ENCODE measurements around the gene TRAPPC14.
"Not testable (repeated sequence)": the region's sequence is repeated elsewhere in the genome, so short reads cannot be mapped to it uniquely, and the experiment has no call there.

The TRAPPC14 gene, protein sequence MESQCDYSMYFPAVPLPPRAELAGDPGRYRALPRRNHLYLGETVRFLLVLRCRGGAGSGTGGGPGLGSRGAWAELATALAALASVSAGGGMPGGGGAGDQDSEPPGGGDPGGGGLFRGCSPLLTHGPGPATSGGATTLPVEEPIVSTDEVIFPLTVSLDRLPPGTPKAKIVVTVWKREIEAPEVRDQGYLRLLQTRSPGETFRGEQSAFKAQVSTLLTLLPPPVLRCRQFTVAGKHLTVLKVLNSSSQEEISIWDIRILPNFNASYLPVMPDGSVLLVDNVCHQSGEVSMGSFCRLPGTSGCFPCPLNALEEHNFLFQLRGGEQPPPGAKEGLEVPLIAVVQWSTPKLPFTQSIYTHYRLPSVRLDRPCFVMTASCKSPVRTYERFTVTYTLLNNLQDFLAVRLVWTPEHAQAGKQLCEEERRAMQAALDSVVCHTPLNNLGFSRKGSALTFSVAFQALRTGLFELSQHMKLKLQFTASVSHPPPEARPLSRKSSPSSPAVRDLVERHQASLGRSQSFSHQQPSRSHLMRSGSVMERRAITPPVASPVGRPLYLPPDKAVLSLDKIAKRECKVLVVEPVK

GRCh38 chr7:100158229-100159098, at the start of gene TRAPPC14:
TRAPPC14 (minus strand) TSS chr7:100158723; CDS start chr7:100158499, 224 bp downstream.
- peak within 1 kb of the TSS; percentile 78 for H3K4me3 ChIP-seq (ENCODE audit: low read depth, low read length)
- TF ChIP-seq, protein P1, sequence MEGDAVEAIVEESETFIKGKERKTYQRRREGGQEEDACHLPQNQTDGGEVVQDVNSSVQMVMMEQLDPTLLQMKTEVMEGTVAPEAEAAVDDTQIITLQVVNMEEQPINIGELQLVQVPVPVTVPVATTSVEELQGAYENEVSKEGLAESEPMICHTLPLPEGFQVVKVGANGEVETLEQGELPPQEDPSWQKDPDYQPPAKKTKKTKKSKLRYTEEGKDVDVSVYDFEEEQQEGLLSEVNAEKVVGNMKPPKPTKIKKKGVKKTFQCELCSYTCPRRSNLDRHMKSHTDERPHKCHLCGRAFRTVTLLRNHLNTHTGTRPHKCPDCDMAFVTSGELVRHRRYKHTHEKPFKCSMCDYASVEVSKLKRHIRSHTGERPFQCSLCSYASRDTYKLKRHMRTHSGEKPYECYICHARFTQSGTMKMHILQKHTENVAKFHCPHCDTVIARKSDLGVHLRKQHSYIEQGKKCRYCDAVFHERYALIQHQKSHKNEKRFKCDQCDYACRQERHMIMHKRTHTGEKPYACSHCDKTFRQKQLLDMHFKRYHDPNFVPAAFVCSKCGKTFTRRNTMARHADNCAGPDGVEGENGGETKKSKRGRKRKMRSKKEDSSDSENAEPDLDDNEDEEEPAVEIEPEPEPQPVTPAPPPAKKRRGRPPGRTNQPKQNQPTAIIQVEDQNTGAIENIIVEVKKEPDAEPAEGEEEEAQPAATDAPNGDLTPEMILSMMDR (IDR thresholded peaks at IDR 0.05; ENCODE audit: insufficient read depth, low read depth, low read length, missing control alignments): no peak
- DNase-seq (ENCODE audit: low read depth): peak; percentile 85

DNA sequence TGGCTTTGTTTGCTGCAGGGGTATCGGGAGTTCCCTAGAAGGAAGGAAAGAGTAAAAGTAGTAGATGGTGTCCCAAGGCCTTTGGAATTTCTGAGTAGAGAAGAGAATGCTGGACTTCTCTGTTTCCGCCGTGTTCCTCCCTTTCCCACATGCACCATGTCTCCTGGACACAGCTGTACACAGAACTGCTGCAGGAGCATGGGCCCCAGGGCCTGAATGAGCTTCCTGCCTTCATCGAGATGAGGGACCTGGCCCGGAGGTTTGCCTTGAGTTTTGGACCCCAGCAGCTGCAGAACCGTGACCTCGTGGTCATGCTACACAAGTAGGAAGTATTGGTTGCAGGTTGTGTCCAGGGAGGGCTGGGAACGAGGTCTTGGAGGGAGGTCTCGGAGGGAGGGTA, 45.9 kb upstream of the TRAPPC14 start:
- DNase-seq (ENCODE audit: low read depth): no peak
- TF ChIP-seq, protein P1 (IDR thresholded peaks at IDR 0.05; ENCODE audit: insufficient read depth, low read depth, low read length, missing control alignments): no peak
- H3K4me3 ChIP-seq (ENCODE audit: low read depth, low read length): no peak overlapping the region

GRCh38 chr7:100200693-100201092, 42.2 kb upstream of the TRAPPC14 start:
- no peak overlapping the region for H3K4me3 ChIP-seq (ENCODE audit: low read depth, low read length)
- TF ChIP-seq, protein P1 (IDR thresholded peaks at IDR 0.05; ENCODE audit: insufficient read depth, low read depth, low read length, missing control alignments): no peak
- no peak for DNase-seq (ENCODE audit: low read depth)

DNA sequence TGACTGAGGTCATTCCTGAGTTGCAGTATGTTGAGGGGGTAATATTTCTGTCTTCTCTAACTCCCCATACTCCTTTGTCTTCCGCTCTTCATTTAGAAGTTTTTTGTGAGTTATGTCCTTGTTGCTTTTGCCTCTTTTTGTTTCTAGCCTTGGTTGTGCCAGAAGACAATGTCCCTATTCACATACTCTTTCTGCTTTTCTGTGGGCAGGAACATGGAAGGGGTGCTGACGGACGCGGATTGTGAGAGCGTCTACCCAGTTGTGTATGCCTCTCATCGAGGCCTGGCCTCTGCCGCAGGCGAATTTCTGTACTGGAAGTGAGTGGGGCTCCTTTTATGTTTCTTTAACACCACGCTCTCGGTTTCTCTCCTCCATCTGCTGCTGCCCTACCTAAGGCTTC, 39.7 kb upstream of the TRAPPC14 start:
- H3K4me3 ChIP-seq (ENCODE audit: low read depth, low read length): no peak overlapping the region
- no peak for DNase-seq (ENCODE audit: low read depth)
- TF ChIP-seq, protein P1 (IDR thresholded peaks at IDR 0.05; ENCODE audit: insufficient read depth, low read depth, low read length, missing control alignments): no peak

- DNase-seq (ENCODE audit: low read depth): peak; percentile 66
- H3K4me3 ChIP-seq (ENCODE audit: low read depth, low read length): not testable (repeated sequence)
Measured at GRCh38 chr7:100195901-100196322, 37.4 kb upstream of the TRAPPC14 start.

DNA sequence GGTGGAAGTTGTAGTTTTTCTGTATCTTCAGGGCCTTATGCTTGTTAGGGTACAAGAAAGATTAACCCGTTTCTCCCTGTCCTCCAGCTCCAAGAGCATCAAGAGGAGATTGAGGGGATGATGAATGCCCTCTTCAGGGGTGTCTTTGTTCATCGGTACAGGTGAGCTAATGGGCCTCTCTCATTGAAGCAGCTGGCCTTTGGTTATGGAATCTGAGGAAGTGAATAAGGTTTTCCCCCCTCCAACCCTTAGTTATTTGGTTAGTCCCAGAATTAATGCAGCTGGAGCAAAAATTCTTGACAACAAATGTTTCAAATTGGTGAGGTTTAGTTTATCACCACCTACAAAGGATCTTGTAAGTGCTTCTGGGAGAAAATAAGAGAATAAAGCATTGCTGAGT, 36.7 kb upstream of the TRAPPC14 start:
- H3K4me3 ChIP-seq (ENCODE audit: low read depth, low read length): no peak overlapping the region
- DNase-seq (ENCODE audit: low read depth): no peak
- TF ChIP-seq, protein P1 (IDR thresholded peaks at IDR 0.05; ENCODE audit: insufficient read depth, low read depth, low read length, missing control alignments): no peak

- DNase-seq (ENCODE audit: low read depth): no peak
- H3K4me3 ChIP-seq (ENCODE audit: low read depth, low read length): no peak overlapping the region
- TF ChIP-seq, protein P1 (IDR thresholded peaks at IDR 0.05; ENCODE audit: insufficient read depth, low read depth, low read length, missing control alignments): no peak
Measured at GRCh38 chr7:100192969-100193368, 34.4 kb upstream of the TRAPPC14 start.

- peak; percentile 58 for DNase-seq (ENCODE audit: low read depth)
- H3K4me3 ChIP-seq (ENCODE audit: low read depth, low read length): not testable (repeated sequence)
Measured at GRCh38 chr7:100192281-100192862, 33.8 kb upstream of the TRAPPC14 start.
